ENCODE results near the gene CXCR6. TPM values are rescaled to one million over a fixed set of nuclear protein-coding genes. Genes with fewer than 3 reads are reported as not detected.

The CXCR6 gene
- total and polyA plus RNA-seq, 2 experiments from 2014 or later = 0.10 TPM; not detected in 1

GRCh38 chr3:45965653-45966052, 22.4 kb downstream of the CXCR6 start (continued):
- TF ChIP-seq ZNF462 (CRISPR knock-in tag; IDR thresholded peaks at IDR 0.05) (no peak), NANOG (IDR thresholded peaks at IDR 0.05; ENCODE audit: borderline replicate concordance) (no peak), EZH2 (IDR thresholded peaks at IDR 0.05; ENCODE audit: low read depth, unreplicated experiment) (no peak), POLR2AphosphoS5 (IDR thresholded peaks at IDR 0.05; ENCODE audit: low read depth) (no peak), CTCF (conservative IDR thresholded peaks at IDR 0.05; ENCODE audit: low read depth in 2 of 2) (no peak)

- no peaks in the 10 kb centered on the region; the same call in 2 of the 3 replicates for H3K4me1 Mint-ChIP-seq
- H3K9me3 Mint-ChIP-seq = no peaks in the 10 kb centered on the region
- ATAC-seq (no peak), DNase-seq (ENCODE audit: low spot score) (peak; percentile 7)
- Histone ChIP-seq H3F3A (replicated peaks; ENCODE audit: low read depth) (no peaks in the 10 kb centered on the region), H3K79me2 (replicated peaks; ENCODE audit: insufficient read depth) (no peaks in the 10 kb centered on the region), H3K9me2 (ENCODE audit: insufficient read depth) (no peaks in the 10 kb centered on the region), H4K20me1 (replicated peaks; ENCODE audit: insufficient read depth) (no peaks in the 10 kb centered on the region; the same call in 1 of the 2 replicates), H3K27me3 (ENCODE audit: insufficient read depth) (no peaks in the 10 kb centered on the region), H3K4me1 (ENCODE audit: insufficient read depth) (no peaks in the 10 kb centered on the region), H3K27ac (ENCODE audit: low read depth) (no peak overlapping the region), H3K4me2 (no peak overlapping the region), H3K4me3 (no peak overlapping the region), H2AFZ (no peak overlapping the region), H3K36me3 (ENCODE audit: insufficient read depth) (peaks cover 29% of the 10 kb centered on the region)
- no peak overlapping the region for H3K4me3 Mint-ChIP-seq
- peaks cover 2% of the 10 kb centered on the region for H3K27me3 Mint-ChIP-seq (ENCODE audit: insufficient read depth, low read depth, poor library complexity)
- no peak overlapping the region for H3K27ac Mint-ChIP-seq
- H3K36me3 Mint-ChIP-seq (ENCODE audit: low read depth) = peaks cover 57% of the 10 kb centered on the region
- TF ChIP-seq ZNF331 (CRISPR knock-in tag; IDR thresholded peaks at IDR 0.05; ENCODE audit: low read depth) (no peak), ETS1 (IDR thresholded peaks at IDR 0.05) (no peak), JUNB (IDR thresholded peaks at IDR 0.05; ENCODE audit: unreplicated experiment) (no peak), REST (IDR thresholded peaks at IDR 0.05; ENCODE audit: unreplicated experiment) (no peak), CTCF (conservative IDR thresholded peaks at IDR 0.05; ENCODE audit: low read depth in 2 of 2) (no peak), EZH2 (IDR thresholded peaks at IDR 0.05; ENCODE audit: low read depth, unreplicated experiment) (no peak), NANOG (IDR thresholded peaks at IDR 0.05; ENCODE audit: borderline replicate concordance) (no peak), ZNF114 (CRISPR knock-in tag; IDR thresholded peaks at IDR 0.05) (no peak)
These were observed 23.1 kb downstream of the CXCR6 start for GRCh38 chr3:45966371-45966791.

All from GM23338 (cell line).